ENCODE results near the gene WASF3. TPM values are rescaled to one million over a fixed set of nuclear protein-coding genes. Genes with fewer than 3 reads are reported as not detected.

WASF3 gene
- total RNA-seq, 1 donor from 2014 or later, result 14.3 TPM

DNA sequence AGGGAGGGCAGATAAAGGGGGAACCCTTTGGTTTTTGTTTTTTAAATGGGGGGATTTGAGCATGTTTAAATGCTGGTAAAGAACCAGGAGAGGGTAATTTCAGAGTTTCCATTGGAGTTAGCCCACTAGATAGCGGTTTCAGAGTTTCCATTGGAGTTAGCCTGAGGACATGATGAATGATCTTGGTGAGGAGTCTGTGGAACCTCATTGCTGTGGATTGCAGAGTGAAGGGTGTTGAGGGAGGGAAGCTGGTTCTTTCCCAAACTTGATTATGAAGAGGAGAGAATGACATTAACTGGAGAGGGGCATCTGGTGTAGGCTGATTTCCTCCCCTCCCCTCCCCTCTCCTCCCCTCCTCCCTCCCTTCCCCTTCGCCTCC is 5.0 kb downstream of the WASF3 start:
- Histone ChIP-seq H3K4me1 (peaks cover 3 to 10% of the 10 kb centered on the region in 2 donors), H3K4me3 (no peak overlapping the region), H3K27ac (peak overlapping the region; percentile 54 to 78), H3K9me3 (no peaks in the 10 kb centered on the region), H3K27me3 (no peaks in the 10 kb centered on the region), H3K36me3 (no peaks in the 10 kb centered on the region)
- intact Hi-C loops (cut with DNase I), result no loop called here
- TF ChIP-seq, protein P1, sequence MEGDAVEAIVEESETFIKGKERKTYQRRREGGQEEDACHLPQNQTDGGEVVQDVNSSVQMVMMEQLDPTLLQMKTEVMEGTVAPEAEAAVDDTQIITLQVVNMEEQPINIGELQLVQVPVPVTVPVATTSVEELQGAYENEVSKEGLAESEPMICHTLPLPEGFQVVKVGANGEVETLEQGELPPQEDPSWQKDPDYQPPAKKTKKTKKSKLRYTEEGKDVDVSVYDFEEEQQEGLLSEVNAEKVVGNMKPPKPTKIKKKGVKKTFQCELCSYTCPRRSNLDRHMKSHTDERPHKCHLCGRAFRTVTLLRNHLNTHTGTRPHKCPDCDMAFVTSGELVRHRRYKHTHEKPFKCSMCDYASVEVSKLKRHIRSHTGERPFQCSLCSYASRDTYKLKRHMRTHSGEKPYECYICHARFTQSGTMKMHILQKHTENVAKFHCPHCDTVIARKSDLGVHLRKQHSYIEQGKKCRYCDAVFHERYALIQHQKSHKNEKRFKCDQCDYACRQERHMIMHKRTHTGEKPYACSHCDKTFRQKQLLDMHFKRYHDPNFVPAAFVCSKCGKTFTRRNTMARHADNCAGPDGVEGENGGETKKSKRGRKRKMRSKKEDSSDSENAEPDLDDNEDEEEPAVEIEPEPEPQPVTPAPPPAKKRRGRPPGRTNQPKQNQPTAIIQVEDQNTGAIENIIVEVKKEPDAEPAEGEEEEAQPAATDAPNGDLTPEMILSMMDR (IDR thresholded peaks at IDR 0.05), result no peak
- no peak for DNase-seq (ENCODE audit: low spot score in 2 of 2)

DNA sequence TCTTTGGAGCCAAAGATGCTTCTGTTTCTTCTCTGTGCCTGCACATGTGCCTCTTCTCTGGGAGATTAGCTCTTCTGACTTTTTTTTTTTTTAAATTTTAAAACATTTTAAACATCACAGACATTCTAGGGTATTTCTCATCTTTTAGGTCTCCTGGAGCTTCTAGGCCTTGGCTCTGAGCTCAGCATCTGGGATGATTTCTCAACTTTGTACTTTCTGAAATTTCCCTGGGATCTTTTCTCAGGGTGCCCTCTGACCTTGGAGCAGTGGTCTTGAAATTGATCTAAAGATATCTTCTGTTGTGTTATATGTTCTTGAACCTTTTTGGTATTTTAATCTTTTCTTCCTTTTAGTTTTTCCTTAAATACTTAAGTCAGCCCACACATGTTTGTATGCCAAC is 6.2 kb downstream of the WASF3 start:
- H3K27me3 ChIP-seq, result no peaks in the 10 kb centered on the region
- H3K9me3 ChIP-seq, result no peaks in the 10 kb centered on the region
- peaks cover 3 to 10% of the 10 kb centered on the region in 2 donors for H3K4me1 ChIP-seq
- no peaks in the 10 kb centered on the region for H3K36me3 ChIP-seq
- intact Hi-C loops (cut with DNase I), result no loop called here
- no peak overlapping the region for H3K4me3 ChIP-seq
- TF ChIP-seq, protein P1 (IDR thresholded peaks at IDR 0.05), result no peak
- no peak overlapping the region for H3K27ac ChIP-seq
- DNase-seq (ENCODE audit: low spot score in 2 of 2), result no peak

DNA sequence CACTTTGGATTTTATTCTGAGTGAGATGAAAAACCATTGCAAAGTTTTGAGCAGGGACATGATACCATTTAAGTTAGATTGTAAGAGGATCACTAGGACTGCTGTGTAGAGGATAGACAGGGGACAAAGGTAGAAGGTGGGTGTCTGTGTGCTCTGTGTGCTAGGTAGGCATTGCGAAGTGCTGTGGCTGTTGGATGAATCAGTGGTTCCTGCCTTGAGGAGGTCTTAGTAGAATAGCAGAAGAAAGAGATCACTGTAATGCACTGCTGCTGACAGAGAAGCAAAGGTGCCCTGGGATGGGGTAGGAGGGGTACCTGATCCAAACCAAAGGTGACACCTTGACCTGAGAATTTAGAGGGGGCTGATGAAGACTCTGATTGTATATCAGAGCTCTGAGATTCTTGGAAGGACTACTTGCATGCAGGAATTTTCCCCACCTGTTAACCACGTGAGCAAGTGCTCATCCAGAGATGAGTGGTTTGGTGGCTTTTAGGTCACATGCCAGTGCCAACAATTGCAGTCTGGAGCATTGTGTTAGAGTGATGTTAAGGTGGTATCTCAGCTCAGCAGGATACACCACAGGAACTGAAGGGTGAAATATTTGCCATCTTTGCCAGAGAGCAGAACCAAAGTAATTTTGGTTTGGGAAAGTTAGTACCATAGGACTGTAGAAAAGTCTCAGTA is 10.8 kb downstream of the WASF3 start:
- intact Hi-C loops (cut with DNase I), result no loop called here
- Histone ChIP-seq H3K4me1 (no peaks in the 10 kb centered on the region), H3K4me3 (no peak overlapping the region), H3K9me3 (no peaks in the 10 kb centered on the region), H3K27ac (no peak overlapping the region), H3K36me3 (no peaks in the 10 kb centered on the region), H3K27me3 (no peaks in the 10 kb centered on the region)
- TF ChIP-seq, protein P1 (IDR thresholded peaks at IDR 0.05), result no peak
- no peak for DNase-seq (ENCODE audit: low spot score in 2 of 2)

DNA sequence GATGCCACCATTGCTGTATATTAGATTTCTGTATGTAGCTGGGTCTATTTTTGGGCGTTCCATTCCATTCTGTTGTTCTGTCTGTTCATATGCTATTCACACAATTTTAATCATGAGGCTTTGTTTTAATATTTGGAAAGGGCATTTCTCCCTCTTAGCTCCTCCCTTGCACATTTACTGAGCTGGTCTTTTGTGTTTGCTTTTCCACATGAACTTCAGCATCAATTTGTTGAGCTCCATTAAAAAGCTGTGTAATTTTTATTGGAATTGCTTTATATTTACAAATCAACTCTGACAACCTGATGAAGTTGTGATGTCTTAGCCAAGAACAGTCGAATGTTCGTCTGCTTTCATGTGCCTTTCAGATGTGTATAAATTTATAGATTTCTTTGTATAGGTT is 14.0 kb downstream of the WASF3 start:
- intact Hi-C loops (cut with DNase I), result no loop called here
- TF ChIP-seq, protein P1 (IDR thresholded peaks at IDR 0.05), result no peak
- H3K4me3 ChIP-seq, result no peak overlapping the region
- H3K27ac ChIP-seq, result no peak overlapping the region
- no peaks in the 10 kb centered on the region for H3K36me3 ChIP-seq
- no peaks in the 10 kb centered on the region for H3K4me1 ChIP-seq
- peaks cover 0 to 7% of the 10 kb centered on the region in 2 donors for H3K9me3 ChIP-seq
- no peak for DNase-seq (ENCODE audit: low spot score in 2 of 2)
- no peaks in the 10 kb centered on the region for H3K27me3 ChIP-seq

DNA sequence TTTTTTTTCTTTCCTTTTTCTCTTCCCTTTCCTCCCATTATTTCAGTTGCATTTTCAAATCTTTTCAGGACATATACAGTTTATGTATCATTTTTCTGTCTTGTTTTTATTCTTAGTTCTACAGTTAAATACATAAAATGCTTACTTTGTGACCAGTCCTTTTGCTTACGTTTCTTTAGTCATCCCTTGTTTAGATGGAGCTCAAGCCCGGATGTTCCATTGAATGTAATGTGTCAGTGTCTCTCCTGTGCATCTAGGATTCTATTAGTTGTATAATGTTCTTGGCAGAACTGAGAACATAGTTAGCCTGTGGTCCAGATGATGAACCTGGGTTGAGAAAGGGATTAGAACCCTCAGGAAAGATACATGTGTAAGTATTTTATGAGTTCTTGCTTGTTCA is 17.8 kb downstream of the WASF3 start:
- DNase-seq (ENCODE audit: low spot score in 2 of 2), result no peak
- TF ChIP-seq, protein P1 (IDR thresholded peaks at IDR 0.05), result no peak
- Histone ChIP-seq H3K27ac (no peak overlapping the region), H3K9me3 (peaks cover 0 to 7% of the 10 kb centered on the region in 2 donors), H3K27me3 (no peaks in the 10 kb centered on the region), H3K4me3 (no peak overlapping the region), H3K36me3 (no peaks in the 10 kb centered on the region), H3K4me1 (no peaks in the 10 kb centered on the region)
- intact Hi-C loops (cut with DNase I), result no loop called here

DNA sequence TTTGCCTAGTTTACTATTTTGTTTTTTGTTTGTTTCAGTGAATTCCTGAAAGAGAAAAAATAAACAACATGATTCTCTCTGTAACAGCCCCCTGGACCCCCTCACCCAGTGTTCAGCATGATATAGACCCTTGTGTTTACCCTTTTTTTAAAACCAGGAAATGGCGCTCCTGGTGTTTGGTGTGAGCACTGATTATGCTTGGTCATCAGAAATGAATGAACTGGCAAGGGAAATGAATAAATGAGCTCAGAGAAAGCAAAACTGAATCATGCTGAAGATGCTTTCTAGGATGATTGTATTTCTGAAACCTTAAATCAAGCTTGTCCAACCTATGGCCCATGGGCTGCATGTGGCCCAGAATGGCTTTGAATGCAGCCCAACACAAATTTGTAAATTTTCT is 22.1 kb downstream of the WASF3 start:
- no peak for DNase-seq (ENCODE audit: low spot score in 2 of 2)
- Histone ChIP-seq H3K27ac (no peak overlapping the region), H3K4me3 (no peak overlapping the region), H3K36me3 (no peaks in the 10 kb centered on the region), H3K9me3 (peaks cover 0 to 3% of the 10 kb centered on the region in 2 donors), H3K4me1 (no peaks in the 10 kb centered on the region), H3K27me3 (no peaks in the 10 kb centered on the region)
- TF ChIP-seq, protein P1 (IDR thresholded peaks at IDR 0.05), result no peak
- intact Hi-C loops (cut with DNase I), result no loop called here
